AG04450 (cell line): ENCODE results near the gene DLX1. TPM values are rescaled to one million over a fixed set of nuclear protein-coding genes. Genes with fewer than 3 reads are reported as not detected.

ENCODE experiments used
- CTCF ChIA-PET: fragments of 300-600, 350-600 bp; formaldehyde crosslinking; extraction: SDS; loops from one replicate; lab custom pipeline; 2022; ENCODE audit warnings: antibody characterized with exemption, inconsistent platforms; lab: Charles Lee
- POLR2A ChIA-PET: fragments of 350-600 bp; formaldehyde crosslinking; extraction: SDS; loops from one replicate; lab custom pipeline; 2021; ENCODE audit warnings: antibody characterized with exemption, inconsistent platforms; lab: Yijun Ruan, JAX
- DNase-seq: peaks from one replicate; pipeline ENCODE4 v3.0.0-alpha.2; 2011; ENCODE audit warnings: low read depth, low spot score
- H3K27ac ChIP-seq: one replicate; pipeline ENCODE4 v1.5.1; 2012; ENCODE audit warnings: low read depth, low read length, control low read depth
- H3K27me3 ChIP-seq: one replicate; pipeline ENCODE4 v1.6.0; 2012; ENCODE audit warnings: low read length; ENCODE audit not compliant: control insufficient read depth, insufficient read depth
- H3K4me3 ChIP-seq: 2 replicates; pipeline ENCODE4 v1.5.1; 2011; ENCODE audit warnings: mild to moderate bottlenecking, low read depth, low read length, control low read depth
- H3K9me3 ChIP-seq: 2 replicates; pipeline ENCODE4 v1.5.1; 2012; ENCODE audit warnings: low read length; ENCODE audit not compliant: control insufficient read depth, insufficient read depth
- CTCF ChIP-seq: IDR thresholded peaks from 2 replicates; pipeline ENCODE4 v1.5.1; 2011; ENCODE audit warnings: low read depth, low read length, control low read depth, inconsistent platforms
- polyA plus RNA-seq: library from polyadenylated mRNA; depleted of rRNA; stranded (reverse); fragments of >200 nt; gene quantifications from 2 replicates; pipeline ENCODE4 v1.2.3, GENCODE V29; 2011

Gene DLX1
- polyA plus RNA-seq, 1 experiment: 2.2 TPM

DNA sequence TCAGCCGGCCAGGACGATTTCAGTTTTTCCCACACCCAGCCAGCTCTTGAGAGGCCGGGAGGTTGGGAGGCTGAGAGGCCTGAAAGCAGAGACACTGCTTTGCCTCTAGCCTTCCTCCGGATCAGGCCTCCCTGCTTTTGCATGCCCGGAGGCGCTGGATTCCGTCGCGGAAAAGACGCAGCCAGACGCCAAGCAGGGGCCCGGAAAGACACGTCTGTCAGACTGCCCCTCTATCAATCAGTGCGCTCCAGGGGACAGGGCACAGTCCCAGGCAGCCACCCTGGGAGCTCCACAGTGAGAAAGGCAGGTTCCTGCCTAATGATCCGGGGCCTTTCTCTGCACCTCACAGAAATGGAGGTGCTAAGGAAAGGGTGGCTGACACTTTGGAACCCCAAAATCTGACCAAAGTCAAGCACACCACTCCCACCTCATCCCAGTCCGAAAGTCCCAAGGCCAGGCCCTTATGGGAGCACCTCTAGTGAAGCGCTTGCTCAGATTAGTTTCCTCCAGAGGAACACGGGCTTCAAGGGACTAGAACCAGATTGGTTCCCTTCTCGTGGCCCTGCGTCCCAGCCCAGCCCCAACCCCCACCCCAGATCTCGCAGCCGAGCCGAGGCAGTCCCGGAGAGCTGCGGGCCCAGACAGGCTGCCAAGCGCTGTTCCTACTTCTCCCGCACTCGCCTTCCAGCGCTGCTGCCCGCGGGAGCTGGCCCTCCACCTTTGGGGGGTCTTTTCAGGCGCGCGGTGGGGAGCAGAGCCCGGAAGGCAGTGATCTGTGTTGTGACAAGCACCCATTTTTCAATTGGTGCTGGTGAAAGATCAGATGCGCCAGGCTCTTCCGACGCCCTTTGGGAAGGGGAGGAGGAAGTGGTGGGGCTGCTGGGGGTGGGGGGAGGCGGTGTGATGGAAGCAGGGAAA, 5.0 kb downstream of the DLX1 start:
- ChIA-PET CTCF (interaction anchor here (0.6 kb wide), 1 partner anchor 142 kb away, joined by 3 read pairs; no protein-coding TSS in a partner anchor), POLR2A (no interaction called here)
- DNase-seq: no peak

DNA sequence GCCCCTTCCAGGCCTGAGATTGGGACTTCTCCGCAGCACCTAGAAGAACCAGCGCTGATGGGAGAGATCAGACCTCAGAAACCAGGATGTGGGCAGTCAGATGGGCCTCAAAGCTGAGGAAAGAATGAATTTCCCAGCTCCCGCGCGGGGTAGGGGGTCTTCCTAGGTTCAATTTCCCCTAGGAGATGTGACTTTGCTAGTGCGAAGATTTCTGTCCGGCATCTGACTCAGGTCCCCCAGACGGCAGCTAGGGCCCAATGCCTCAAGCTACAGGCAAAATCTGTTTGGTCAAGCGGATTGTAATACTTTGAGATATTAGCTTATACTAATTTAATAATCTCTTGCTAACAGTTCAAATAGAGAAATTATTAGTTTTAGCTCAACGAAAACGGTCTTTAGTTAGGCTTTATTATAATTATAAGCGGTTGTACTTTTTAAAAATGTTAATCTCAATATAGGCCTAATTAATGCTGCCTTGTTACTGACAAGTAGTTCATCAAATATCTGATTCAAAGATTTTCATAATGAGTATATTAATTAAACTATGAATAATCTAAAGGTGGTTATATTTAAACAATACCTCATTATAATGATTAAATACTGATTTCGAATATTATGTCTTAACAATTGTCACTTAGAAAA, 5.8 kb downstream of the DLX1 start:
- TF ChIP-seq CTCF: no peak
- CTCF ChIA-PET: interaction anchor here (0.6 kb wide), 1 partner anchor 143 kb away, joined by 3 read pairs; no protein-coding TSS in a partner anchor
- DNase-seq: no peak
- Histone ChIP-seq H3K27me3 (peaks cover 76% of the 10 kb centered on the region), H3K9me3 (peaks cover 15% of the 10 kb centered on the region), H3K4me3 (no peak overlapping the region), H3K27ac (no peak overlapping the region)
- POLR2A ChIA-PET: no interaction called here

More for the DNA sequence above, 5.0 kb downstream of the DLX1 start:
- H3K4me3 ChIP-seq: no peak overlapping the region
- no peak overlapping the region for H3K27ac ChIP-seq
- TF ChIP-seq CTCF: no peak
- H3K27me3 ChIP-seq: peaks cover 81% of the 10 kb centered on the region
- peaks cover 15% of the 10 kb centered on the region for H3K9me3 ChIP-seq

- Histone ChIP-seq H3K9me3 (peaks cover 15% of the 10 kb centered on the region), H3K4me3 (no peak overlapping the region), H3K27me3 (peaks cover 68% of the 10 kb centered on the region), H3K27ac (no peak overlapping the region)
- ChIA-PET POLR2A (no interaction called here), CTCF (no interaction called here)
- no peak for TF ChIP-seq CTCF
- no peak for DNase-seq
Observed at GRCh38 chr2:172091761-172092566, 6.7 kb downstream of the DLX1 start.

DNA sequence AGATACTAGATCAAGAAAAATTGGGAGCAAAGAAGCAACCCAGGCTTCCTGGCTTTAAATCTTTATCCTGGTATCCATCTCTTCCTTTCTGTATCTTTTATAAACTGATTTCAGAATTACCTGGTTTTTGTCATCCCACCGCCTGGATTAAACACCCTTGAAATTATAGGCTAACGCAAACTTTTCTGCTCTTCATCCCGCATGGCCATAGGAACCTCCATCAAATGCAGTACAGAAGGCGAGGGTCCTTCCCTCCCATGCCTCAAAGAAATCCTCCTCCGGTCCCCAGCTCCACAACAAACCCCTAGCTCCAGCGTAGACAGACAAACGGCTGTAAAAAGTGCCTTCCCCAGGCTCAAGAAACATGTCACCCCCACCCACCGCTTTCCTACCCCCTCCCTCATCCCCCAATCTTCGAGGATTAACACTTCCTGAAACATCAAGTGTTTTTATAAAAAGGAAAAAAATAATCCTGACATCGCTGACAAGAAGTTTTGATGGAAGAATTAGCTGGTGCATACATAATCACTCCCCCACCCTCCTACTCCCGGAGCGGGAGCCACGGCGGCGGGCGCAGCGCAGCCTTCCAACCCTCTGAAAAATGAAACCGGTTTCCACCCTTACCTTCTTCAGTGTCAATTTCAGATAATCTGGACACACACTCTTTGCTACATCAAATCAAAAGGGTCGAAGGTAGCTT, 7.6 kb downstream of the DLX1 start:
- Histone ChIP-seq H3K9me3 (peaks cover 8% of the 10 kb centered on the region), H3K27ac (peak overlapping the region; percentile 12), H3K4me3 (no peak overlapping the region), H3K27me3 (peaks cover 59% of the 10 kb centered on the region)
- DNase-seq: no peak
- ChIA-PET POLR2A (interaction anchor here (0.8 kb wide), 1 partner anchor 9 kb away, joined by 6 read pairs; no protein-coding TSS in a partner anchor), CTCF (no interaction called here)
- TF ChIP-seq CTCF: no peak
